ENCODE data around the gene TRIM50. TPM values are rescaled to one million over a fixed set of nuclear protein-coding genes. Genes with fewer than 3 reads are reported as not detected.
"Not testable (repeated sequence)": the region's sequence is repeated elsewhere in the genome, so short reads cannot be mapped to it uniquely, and the experiment has no call there.

The TRIM50 gene
- total and polyA plus RNA-seq, 4 donors: 0.14 to 1.4 (median 0.15) TPM

GRCh38 chr7:73307436-73307835, 20.4 kb downstream of the TRIM50 start:
- peaks cover 3 to 26% (median 11%) of the 10 kb centered on the region in 4 donors for H3K36me3 ChIP-seq (ENCODE audit: control insufficient read depth in 4 of 4, insufficient read depth in 3 of 4, low read depth in 1 of 4, low read length in 3 of 4)
- no peak overlapping the region for H3K27ac ChIP-seq (ENCODE audit: low read depth in 1 of 2, low read length in 2 of 2)
- H3K9ac ChIP-seq (ENCODE audit: low read depth in 1 of 2, low read length in 2 of 2): no peak overlapping the region
- no peaks in the 10 kb centered on the region for H3K9me3 ChIP-seq (ENCODE audit: control insufficient read depth in 4 of 4, low read length in 3 of 4)
- 95% methylated on average over 13 of the region's 13 CpGs for WGBS
- TF ChIP-seq, protein P1, sequence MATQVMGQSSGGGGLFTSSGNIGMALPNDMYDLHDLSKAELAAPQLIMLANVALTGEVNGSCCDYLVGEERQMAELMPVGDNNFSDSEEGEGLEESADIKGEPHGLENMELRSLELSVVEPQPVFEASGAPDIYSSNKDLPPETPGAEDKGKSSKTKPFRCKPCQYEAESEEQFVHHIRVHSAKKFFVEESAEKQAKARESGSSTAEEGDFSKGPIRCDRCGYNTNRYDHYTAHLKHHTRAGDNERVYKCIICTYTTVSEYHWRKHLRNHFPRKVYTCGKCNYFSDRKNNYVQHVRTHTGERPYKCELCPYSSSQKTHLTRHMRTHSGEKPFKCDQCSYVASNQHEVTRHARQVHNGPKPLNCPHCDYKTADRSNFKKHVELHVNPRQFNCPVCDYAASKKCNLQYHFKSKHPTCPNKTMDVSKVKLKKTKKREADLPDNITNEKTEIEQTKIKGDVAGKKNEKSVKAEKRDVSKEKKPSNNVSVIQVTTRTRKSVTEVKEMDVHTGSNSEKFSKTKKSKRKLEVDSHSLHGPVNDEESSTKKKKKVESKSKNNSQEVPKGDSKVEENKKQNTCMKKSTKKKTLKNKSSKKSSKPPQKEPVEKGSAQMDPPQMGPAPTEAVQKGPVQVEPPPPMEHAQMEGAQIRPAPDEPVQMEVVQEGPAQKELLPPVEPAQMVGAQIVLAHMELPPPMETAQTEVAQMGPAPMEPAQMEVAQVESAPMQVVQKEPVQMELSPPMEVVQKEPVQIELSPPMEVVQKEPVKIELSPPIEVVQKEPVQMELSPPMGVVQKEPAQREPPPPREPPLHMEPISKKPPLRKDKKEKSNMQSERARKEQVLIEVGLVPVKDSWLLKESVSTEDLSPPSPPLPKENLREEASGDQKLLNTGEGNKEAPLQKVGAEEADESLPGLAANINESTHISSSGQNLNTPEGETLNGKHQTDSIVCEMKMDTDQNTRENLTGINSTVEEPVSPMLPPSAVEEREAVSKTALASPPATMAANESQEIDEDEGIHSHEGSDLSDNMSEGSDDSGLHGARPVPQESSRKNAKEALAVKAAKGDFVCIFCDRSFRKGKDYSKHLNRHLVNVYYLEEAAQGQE (IDR thresholded peaks at IDR 0.05): no peak
- TF ChIP-seq FOXA1 (IDR thresholded peaks at IDR 0.05): no peak
- no peak for DNase-seq (ENCODE audit: low spot score)
- H3K4me3 ChIP-seq (ENCODE audit: low read depth in 1 of 3, low read length in 3 of 3): peak overlapping the region in 1 of 3 donors; percentile 95
- no peaks in the 10 kb centered on the region for H3K27me3 ChIP-seq (ENCODE audit: control insufficient read depth in 4 of 4, insufficient read depth in 4 of 4, low read length in 3 of 4)
- peaks cover 2 to 9% (median 6%) of the 10 kb centered on the region in 4 donors for H3K4me1 ChIP-seq (ENCODE audit: control insufficient read depth in 4 of 4, insufficient read depth in 4 of 4, low read length in 3 of 4)

- peaks cover 3 to 26% (median 11%) of the 10 kb centered on the region in 4 donors for H3K36me3 ChIP-seq (ENCODE audit: control insufficient read depth in 4 of 4, insufficient read depth in 3 of 4, low read depth in 1 of 4, low read length in 3 of 4)
- not testable (repeated sequence) for H3K4me1 ChIP-seq (ENCODE audit: control insufficient read depth in 4 of 4, insufficient read depth in 4 of 4, low read length in 3 of 4); H3K9ac ChIP-seq (ENCODE audit: low read depth in 1 of 2, low read length in 2 of 2); H3K4me3 ChIP-seq (ENCODE audit: low read depth in 1 of 3, low read length in 3 of 3); DNase-seq (ENCODE audit: low spot score); H3K9me3 ChIP-seq (ENCODE audit: control insufficient read depth in 4 of 4, low read length in 3 of 4); H3K27ac ChIP-seq (ENCODE audit: low read depth in 1 of 2, low read length in 2 of 2); H3K27me3 ChIP-seq (ENCODE audit: control insufficient read depth in 4 of 4, insufficient read depth in 4 of 4, low read length in 3 of 4)
- WGBS: 88% methylated on average over 12 of the region's 15 CpGs
These were observed 23.1 kb downstream of the TRIM50 start for GRCh38 chr7:73304612-73305387.

DNA sequence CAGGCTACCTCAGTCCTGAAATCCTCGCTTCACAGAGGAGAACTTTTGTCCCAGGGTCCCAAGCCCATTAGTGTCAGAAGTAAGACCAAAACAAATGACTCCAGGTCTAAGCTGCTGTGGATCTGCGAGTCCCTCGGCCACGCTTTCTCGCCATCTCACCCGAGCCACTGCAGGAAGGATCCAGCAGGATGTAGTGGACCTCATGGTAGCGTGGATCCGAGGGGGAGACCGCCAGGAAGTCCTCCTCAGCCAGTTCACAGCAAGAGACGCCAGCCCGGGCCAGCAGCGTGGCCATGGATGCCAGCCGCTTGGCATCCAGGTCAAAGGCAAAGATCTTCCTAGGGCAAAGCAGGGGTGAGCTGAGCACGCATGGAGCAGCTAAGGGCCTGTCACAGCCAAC, 23.8 kb downstream of the TRIM50 start:
- H3K36me3 ChIP-seq (ENCODE audit: control insufficient read depth in 4 of 4, insufficient read depth in 3 of 4, low read depth in 1 of 4, low read length in 3 of 4): peaks cover 3 to 26% (median 11%) of the 10 kb centered on the region in 4 donors
- no peaks in the 10 kb centered on the region for H3K27me3 ChIP-seq (ENCODE audit: control insufficient read depth in 4 of 4, insufficient read depth in 4 of 4, low read length in 3 of 4)
- H3K4me3 ChIP-seq (ENCODE audit: low read depth in 1 of 3, low read length in 3 of 3): no peak overlapping the region
- no peak for DNase-seq (ENCODE audit: low spot score)
- H3K9me3 ChIP-seq (ENCODE audit: control insufficient read depth in 4 of 4, low read length in 3 of 4): no peaks in the 10 kb centered on the region
- H3K4me1 ChIP-seq (ENCODE audit: control insufficient read depth in 4 of 4, insufficient read depth in 4 of 4, low read length in 3 of 4): peaks cover 1 to 9% (median 6%) of the 10 kb centered on the region in 4 donors
- TF ChIP-seq RXRA (IDR thresholded peaks at IDR 0.05): no peak
- no peak for TF ChIP-seq FOXA1 (IDR thresholded peaks at IDR 0.05)
- TF ChIP-seq GABPA (IDR thresholded peaks at IDR 0.05 in 1 of 2, conservative IDR thresholded peaks at IDR 0.05 in 1 of 2): no peak
- no peak for TF ChIP-seq RAD21 (IDR thresholded peaks at IDR 0.05)
- TF ChIP-seq, protein P2, sequence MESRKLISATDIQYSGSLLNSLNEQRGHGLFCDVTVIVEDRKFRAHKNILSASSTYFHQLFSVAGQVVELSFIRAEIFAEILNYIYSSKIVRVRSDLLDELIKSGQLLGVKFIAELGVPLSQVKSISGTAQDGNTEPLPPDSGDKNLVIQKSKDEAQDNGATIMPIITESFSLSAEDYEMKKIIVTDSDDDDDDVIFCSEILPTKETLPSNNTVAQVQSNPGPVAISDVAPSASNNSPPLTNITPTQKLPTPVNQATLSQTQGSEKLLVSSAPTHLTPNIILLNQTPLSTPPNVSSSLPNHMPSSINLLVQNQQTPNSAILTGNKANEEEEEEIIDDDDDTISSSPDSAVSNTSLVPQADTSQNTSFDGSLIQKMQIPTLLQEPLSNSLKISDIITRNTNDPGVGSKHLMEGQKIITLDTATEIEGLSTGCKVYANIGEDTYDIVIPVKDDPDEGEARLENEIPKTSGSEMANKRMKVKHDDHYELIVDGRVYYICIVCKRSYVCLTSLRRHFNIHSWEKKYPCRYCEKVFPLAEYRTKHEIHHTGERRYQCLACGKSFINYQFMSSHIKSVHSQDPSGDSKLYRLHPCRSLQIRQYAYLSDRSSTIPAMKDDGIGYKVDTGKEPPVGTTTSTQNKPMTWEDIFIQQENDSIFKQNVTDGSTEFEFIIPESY (IDR thresholded peaks at IDR 0.05): no peak
- TF ChIP-seq SP1 (IDR thresholded peaks at IDR 0.05): no peak
- no peak for TF ChIP-seq JUND (IDR thresholded peaks at IDR 0.05)
- no peak for TF ChIP-seq ATF3 (IDR thresholded peaks at IDR 0.05)
- TF ChIP-seq TAF1 (conservative IDR thresholded peaks at IDR 0.05): no peak
- TF ChIP-seq CTCF (IDR thresholded peaks at IDR 0.05; ENCODE audit: low read depth, low read length, missing input control): no peak
- TF ChIP-seq, protein P1 (IDR thresholded peaks at IDR 0.05): no peak
- WGBS: 96% methylated on average over 14 of the region's 14 CpGs
- no peak overlapping the region for H3K9ac ChIP-seq (ENCODE audit: low read depth in 1 of 2, low read length in 2 of 2)
- no peak overlapping the region for H3K27ac ChIP-seq (ENCODE audit: low read depth in 1 of 2, low read length in 2 of 2)

All from liver (tissue), 9 donors.